Sciatic nerve (tissue), 2 donors: Measurements from ENCODE around the gene PATZ1. TPM values are rescaled to one million over a fixed set of nuclear protein-coding genes. Genes with fewer than 3 reads are reported as not detected.
A peak's percentile ranks its signal among the peaks of the same experiment; 100 is the strongest.
"Not testable (repeated sequence)": the region's sequence is repeated elsewhere in the genome, so short reads cannot be mapped to it uniquely, and the experiment has no call there.

Experiments used
- ATAC-seq: fragments of 200-7000 bp; cut with Tn5 transposase; one replicate; pipeline ENCODE4 v1.9.1; 2020; ENCODE audit warnings: mild to moderate bottlenecking, moderate library complexity
- DNase-seq: peaks from one replicate; pipeline ENCODE4 v3.0.0-alpha.2; 2020; ENCODE audit warnings: low spot score
- intact Hi-C: fragments of 100-400 bp; cut with DNase I; formaldehyde crosslinking; loops from one replicate; pipeline ENCODE4 v1.14.2; 2022
- total RNA-seq: library from RNA; stranded (reverse); fragmentation: NEBNext Ultra II Directional; extraction: Animal tissue kit (Norgen Biotek cat#: 25700); gene quantifications from one replicate; pipeline ENCODE4 v1.2.1, GENCODE V29; 2021
- donor health status: DM: no; HTN: no; CAD: no.
- donor health status: DM: no; HTN: no; CAD: no.

The PATZ1 gene, protein sequence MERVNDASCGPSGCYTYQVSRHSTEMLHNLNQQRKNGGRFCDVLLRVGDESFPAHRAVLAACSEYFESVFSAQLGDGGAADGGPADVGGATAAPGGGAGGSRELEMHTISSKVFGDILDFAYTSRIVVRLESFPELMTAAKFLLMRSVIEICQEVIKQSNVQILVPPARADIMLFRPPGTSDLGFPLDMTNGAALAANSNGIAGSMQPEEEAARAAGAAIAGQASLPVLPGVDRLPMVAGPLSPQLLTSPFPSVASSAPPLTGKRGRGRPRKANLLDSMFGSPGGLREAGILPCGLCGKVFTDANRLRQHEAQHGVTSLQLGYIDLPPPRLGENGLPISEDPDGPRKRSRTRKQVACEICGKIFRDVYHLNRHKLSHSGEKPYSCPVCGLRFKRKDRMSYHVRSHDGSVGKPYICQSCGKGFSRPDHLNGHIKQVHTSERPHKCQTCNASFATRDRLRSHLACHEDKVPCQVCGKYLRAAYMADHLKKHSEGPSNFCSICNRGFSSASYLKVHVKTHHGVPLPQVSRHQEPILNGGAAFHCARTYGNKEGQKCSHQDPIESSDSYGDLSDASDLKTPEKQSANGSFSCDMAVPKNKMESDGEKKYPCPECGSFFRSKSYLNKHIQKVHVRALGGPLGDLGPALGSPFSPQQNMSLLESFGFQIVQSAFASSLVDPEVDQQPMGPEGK
- total RNA-seq, result 20.3 TPM

GRCh38 chr22:31346255-31346732, at the start of gene PATZ1:
PATZ1 (minus strand) TSS chr22:31346346; CDS start chr22:31345602, 744 bp downstream.
- intact Hi-C loops, result no loop called here
- ATAC-seq (peak; percentile 67), DNase-seq (peak; percentile 86)

DNA sequence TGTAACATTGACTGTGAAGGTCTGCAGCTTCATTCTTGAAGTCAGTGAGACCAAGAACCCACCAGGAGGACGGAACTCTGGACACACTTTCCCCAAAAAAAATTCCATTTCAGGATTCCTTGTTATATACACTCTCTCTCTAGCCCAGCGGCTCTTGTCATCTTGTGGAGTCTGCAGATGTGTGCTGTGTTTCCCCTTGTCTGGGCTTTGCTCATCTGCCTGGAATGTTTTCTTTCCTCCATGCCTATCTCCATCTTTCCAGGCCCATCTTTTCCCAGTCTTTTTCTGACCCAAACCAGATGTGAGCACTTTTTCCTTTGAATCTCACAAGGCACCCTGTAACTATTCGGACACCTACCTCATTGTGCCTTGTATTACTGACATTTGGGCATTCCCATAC, 48.2 kb upstream of the PATZ1 start:
- intact Hi-C loops, result no loop called here
- DNase-seq (no peak), ATAC-seq (no peak)

- no peak for ATAC-seq
- DNase-seq, result no peak
- intact Hi-C loops, result no loop called here
These were observed 47.7 kb upstream of the PATZ1 start for GRCh38 chr22:31393893-31394292.

GRCh38 chr22:31378651-31379050, 32.5 kb upstream of the PATZ1 start:
- intact Hi-C loops, DNase-seq, ATAC-seq: not testable (repeated sequence)

DNA sequence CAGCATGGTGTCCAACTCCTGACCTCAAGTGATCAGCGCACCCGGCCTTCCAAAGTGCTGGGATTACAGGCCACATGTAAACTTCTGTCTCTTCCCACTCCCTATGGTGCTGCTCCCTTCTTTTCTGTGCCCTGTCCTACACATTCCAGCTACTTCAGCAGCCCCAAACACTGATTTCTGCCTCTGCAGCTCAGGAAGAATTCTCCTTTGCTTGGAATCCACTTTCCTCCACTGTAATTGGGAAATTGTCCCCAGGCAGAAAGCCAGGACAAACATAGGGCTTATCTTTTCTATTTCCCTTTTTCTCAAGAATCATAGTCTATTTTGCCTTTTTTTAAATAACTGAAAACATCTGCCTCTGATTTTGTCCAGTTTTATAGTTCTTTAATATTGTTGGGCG, 32.0 kb upstream of the PATZ1 start:
- DNase-seq (no peak), ATAC-seq (no peak)
- intact Hi-C loops, result no loop called here

- DNase-seq (no peak), ATAC-seq (no peak)
- intact Hi-C loops, result no loop called here
These were observed 31.5 kb upstream of the PATZ1 start for GRCh38 chr22:31377612-31378011.

GRCh38 chr22:31367426-31367825, 21.3 kb upstream of the PATZ1 start:
- intact Hi-C loops, result no loop called here
- DNase-seq (no peak), ATAC-seq (no peak)

DNA sequence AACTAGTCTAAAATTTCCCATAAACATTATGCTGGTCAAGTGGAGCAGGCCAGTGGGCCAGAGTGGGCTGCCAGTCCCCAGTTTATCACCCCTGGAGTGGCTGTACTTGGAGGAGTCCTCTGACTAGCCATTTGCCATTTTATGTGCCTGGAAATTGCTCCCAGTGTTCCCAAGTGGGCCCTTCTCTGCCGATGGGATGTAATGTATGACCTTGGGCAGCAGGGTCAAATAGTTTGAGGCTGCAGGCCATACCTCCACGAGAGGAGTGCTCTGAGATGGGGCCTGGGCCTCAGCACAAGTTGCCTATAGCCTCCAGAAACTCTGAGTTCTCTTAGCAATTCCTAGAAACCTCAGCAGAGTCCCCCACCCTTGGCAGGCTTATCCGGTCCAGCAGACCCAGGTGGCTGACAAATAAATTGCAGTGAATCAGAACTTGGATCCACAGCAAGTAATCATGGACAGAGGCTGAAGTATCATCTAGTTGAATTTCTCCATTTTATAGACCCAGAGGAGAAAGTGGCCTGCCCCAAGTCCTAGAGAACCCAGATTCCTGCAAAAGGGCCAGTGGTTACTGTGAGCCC, 17.8 kb upstream of the PATZ1 start:
- ATAC-seq (no peak), DNase-seq (no peak)
- intact Hi-C loops, result no loop called here

- ATAC-seq (no peak), DNase-seq (no peak)
- intact Hi-C loops, result no loop called here
These were observed 15.6 kb upstream of the PATZ1 start for GRCh38 chr22:31361743-31362142.

- DNase-seq (no peak), ATAC-seq (no peak)
- intact Hi-C loops, result no loop called here
These were observed 13.9 kb upstream of the PATZ1 start for GRCh38 chr22:31360029-31360428.

DNA sequence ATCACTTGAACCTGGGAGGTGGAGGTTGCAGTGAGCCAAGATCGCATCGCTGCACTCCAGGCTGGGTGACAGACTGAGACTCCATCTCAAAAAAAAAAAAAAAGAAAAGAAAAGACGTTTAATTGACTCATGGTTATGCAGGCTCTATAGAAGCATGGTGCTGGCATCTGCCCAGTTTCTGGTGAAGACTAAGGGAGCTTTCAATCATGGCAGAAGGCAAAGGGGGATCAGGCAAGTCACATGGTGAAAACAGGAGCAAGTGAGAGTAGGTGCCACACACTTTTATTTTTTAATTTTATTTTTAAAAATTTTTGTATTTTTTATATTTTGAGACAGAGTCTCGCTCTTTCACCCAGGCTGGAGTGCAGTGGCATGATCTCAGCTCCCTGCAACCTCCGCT, 8.4 kb upstream of the PATZ1 start:
- no peak for ATAC-seq
- no peak for DNase-seq
- intact Hi-C loops, result no loop called here

DNA sequence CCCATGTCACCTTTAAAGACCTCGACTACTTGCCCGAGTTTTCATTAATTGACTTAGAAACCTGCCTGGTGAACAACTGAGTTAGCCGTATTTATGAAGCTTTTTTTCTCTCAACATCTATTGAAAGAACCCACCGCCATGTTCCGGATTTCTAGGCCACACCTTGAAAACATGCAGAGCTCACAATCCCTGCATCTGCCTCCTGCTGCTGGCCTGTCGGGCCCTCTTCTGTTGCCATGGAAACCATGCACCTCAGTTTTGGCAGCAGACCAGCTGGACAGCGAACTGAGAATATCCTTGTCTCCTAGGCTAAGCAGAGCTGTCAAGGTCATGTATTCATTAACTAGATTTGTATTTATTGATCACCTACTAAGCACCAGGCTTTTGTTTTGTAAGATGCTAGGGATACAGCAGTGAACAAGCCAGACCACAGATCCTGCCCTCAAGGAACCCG, 4.3 kb upstream of the PATZ1 start:
- ATAC-seq, result no peak
- intact Hi-C loops, result no loop called here
- DNase-seq, result no peak

DNA sequence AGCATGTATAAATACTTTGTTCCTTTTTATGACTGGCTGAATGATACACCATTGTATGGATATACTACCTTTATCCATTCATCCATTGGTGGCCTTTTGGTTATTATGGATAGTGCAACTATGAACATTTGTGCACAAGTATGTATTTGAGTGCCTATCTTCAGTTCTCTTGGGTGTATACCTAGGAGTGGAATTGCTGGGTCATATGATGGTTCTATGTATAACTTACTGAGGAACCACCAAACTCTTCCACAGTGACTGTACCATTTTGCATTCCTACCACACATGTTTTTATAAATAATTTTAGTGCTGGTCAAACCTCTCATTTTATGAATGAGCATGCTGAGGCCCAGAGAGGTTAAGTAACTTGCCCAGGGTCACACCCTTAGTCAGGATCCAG, 3.8 kb upstream of the PATZ1 start:
- ATAC-seq (no peak), DNase-seq (no peak)
- intact Hi-C loops, result no loop called here

- intact Hi-C loops, result no loop called here
- ATAC-seq (no peak), DNase-seq (no peak)
These were observed 2.6 kb upstream of the PATZ1 start for GRCh38 chr22:31348766-31349165.

GRCh38 chr22:31348009-31348337, 1.8 kb upstream of the PATZ1 start:
- ATAC-seq, intact Hi-C loops, DNase-seq: not testable (repeated sequence)

GRCh38 chr22:31347251-31348008, 1.3 kb upstream of the PATZ1 start:
- intact Hi-C loops, result no loop called here
- peak; percentile 81 for DNase-seq
- peak; percentile 53 for ATAC-seq

- ATAC-seq (peak; percentile 31), DNase-seq (peak; percentile 78)
- intact Hi-C loops, result no loop called here
These were observed 646 bp upstream of the PATZ1 start for GRCh38 chr22:31346733-31347250.

GRCh38 chr22:31345331-31346254, 553 bp downstream of the PATZ1 start:
- intact Hi-C loops, result no loop called here
- peak; percentile 53 for ATAC-seq
- DNase-seq, result peak; percentile 90
